ENCODE results near the gene TPRN.

Gene TPRN

GRCh38 chr9:137217276-137218211 lies 17.0 kb upstream of the TPRN start:
- ChIA-PET POLR2A (ENCODE audit: low non-redundant PET) (interaction anchor here (1.0 kb wide), 1 partner anchor 23 kb away, joined by 3 read pairs; no protein-coding TSS in a partner anchor), CTCF (interaction anchor here (0.6 to 3.0 kb wide), 6 partner anchors 9 to 103 kb away, joined by 3 to 13 read pairs (median 5); partner anchors contain the start of gene RNF224)
- DNase-seq (ENCODE audit: low spot score): peak; percentile 96
- no peak for TF ChIP-seq CTCF (conservative IDR thresholded peaks at IDR 0.05; ENCODE audit: low read depth)
- H3K27ac ChIP-seq: peak overlapping the region; percentile 82

GRCh38 chr9:137216188-137216965 lies 15.8 kb upstream of the TPRN start:
- TF ChIP-seq CTCF (conservative IDR thresholded peaks at IDR 0.05; ENCODE audit: low read depth): no peak
- CTCF ChIA-PET: interaction anchor here (0.6 to 3.0 kb wide), 5 partner anchors 11 to 101 kb away, joined by 3 to 13 read pairs (median 4); partner anchors contain the start of gene RNF224
- peak overlapping the region; percentile 82 for H3K27ac ChIP-seq
- DNase-seq (ENCODE audit: low spot score): no peak
- POLR2A ChIA-PET (ENCODE audit: low non-redundant PET): interaction anchor here (0.6 to 1.3 kb wide), 3 partner anchors 10 to 40 kb away, joined by 3 to 4 read pairs (median 3); partner anchors contain the start of genes ANAPC2 and SSNA1

- DNase-seq (ENCODE audit: low spot score): no peak
- TF ChIP-seq CTCF (conservative IDR thresholded peaks at IDR 0.05; ENCODE audit: low read depth): no peak
- ChIA-PET CTCF (interaction anchor here (0.6 to 3.0 kb wide), 8 partner anchors 12 to 219 kb away, joined by 3 to 13 read pairs (median 3); partner anchors contain the start of gene RNF224), POLR2A (ENCODE audit: low non-redundant PET) (interaction anchor here (0.6 to 1.3 kb wide), 2 partner anchors 21 to 27 kb away, joined by 3 to 4 read pairs; partner anchors contain the start of genes ANAPC2 and SSNA1)
- H3K27ac ChIP-seq: peak overlapping the region; percentile 82
These were observed 14.8 kb upstream of the TPRN start for GRCh38 chr9:137215196-137215986.

GRCh38 chr9:137214620-137215019 lies 14.1 kb upstream of the TPRN start:
- POLR2A ChIA-PET (ENCODE audit: low non-redundant PET): no interaction called here
- DNase-seq (ENCODE audit: low spot score): no peak
- TF ChIP-seq CTCF (conservative IDR thresholded peaks at IDR 0.05; ENCODE audit: low read depth): no peak
- peak overlapping the region; percentile 82 for H3K27ac ChIP-seq
- CTCF ChIA-PET: interaction anchor here (0.6 to 1.9 kb wide), 6 partner anchors 9 to 95 kb away, joined by 3 to 4 read pairs (median 4); no protein-coding TSS in a partner anchor

- POLR2A ChIA-PET (ENCODE audit: low non-redundant PET): interaction anchor here (0.6 kb wide), 1 partner anchor 8 kb away, joined by 3 read pairs; the partner anchor contains the start of genes NDOR1 and TMEM203
- CTCF ChIA-PET: interaction anchor here (0.7 to 2.1 kb wide), 7 partner anchors 11 to 36 kb away, joined by 3 to 8 read pairs (median 4); no protein-coding TSS in a partner anchor
- TF ChIP-seq CTCF (conservative IDR thresholded peaks at IDR 0.05; ENCODE audit: low read depth): no peak; the same call in 1 of the 2 replicates
- H3K27ac ChIP-seq: peak overlapping the region; percentile 82
- DNase-seq (ENCODE audit: low spot score): no peak
These were observed 12.9 kb upstream of the TPRN start for GRCh38 chr9:137213160-137214060.
